ENCODE data around the gene AMELX. TPM values are rescaled to one million over a fixed set of nuclear protein-coding genes. Genes with fewer than 3 reads are reported as not detected.

The AMELX gene
- total RNA-seq, 1 experiment from 2014 or later = not detected

DNA sequence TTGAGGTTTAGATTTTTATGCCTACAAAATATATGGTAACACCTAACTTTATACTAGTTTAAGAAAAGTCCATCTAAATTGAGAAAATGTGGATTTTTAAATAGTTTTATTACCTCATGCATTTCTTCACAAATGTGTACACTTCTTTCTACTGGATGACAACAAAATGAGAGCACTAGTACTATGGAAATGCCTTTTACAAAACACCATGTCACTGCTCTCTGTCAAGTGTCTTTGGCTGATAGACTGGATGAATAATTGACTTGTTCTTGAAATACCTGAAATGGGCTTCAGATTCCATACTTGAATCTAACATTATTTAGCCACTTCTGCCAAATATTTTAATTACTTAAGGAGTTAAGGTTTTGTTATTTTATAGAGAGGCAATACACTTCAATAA lies 49.5 kb downstream of the AMELX start:
- BruUV-seq (replicated peaks) = no TSS peak
- H3K36me3 ChIP-seq (ENCODE audit: control insufficient read depth, insufficient read depth, low read length) = no peaks in the 10 kb centered on the region
- H3K4me1 ChIP-seq (ENCODE audit: control insufficient read depth, insufficient read depth, low read length) = no peaks in the 10 kb centered on the region
- DNase-seq (ENCODE audit: low read depth, low spot score) (no peak), ATAC-seq (no peak)
- no peaks in the 10 kb centered on the region for H3K9me3 ChIP-seq (ENCODE audit: control insufficient read depth, insufficient read depth, low read depth, low read length)
- ChIA-PET CTCF (no interaction called here), POLR2A (no interaction called here)
- intact Hi-C loops (cut with micrococcal nuclease; ENCODE audit: unreplicated experiment) = no loop called here
- H3K27me3 ChIP-seq (ENCODE audit: control insufficient read depth, insufficient read depth, low read length) = no peaks in the 10 kb centered on the region
- H3K27ac ChIP-seq (ENCODE audit: low read length) = no peak overlapping the region
- in situ Hi-C loops (cut with HindIII; ENCODE audit: low pct_unique_long_range_greater_than_20kb, low sequenced_read_pairs) = no loop called here
- TF ChIP-seq, protein P1, sequence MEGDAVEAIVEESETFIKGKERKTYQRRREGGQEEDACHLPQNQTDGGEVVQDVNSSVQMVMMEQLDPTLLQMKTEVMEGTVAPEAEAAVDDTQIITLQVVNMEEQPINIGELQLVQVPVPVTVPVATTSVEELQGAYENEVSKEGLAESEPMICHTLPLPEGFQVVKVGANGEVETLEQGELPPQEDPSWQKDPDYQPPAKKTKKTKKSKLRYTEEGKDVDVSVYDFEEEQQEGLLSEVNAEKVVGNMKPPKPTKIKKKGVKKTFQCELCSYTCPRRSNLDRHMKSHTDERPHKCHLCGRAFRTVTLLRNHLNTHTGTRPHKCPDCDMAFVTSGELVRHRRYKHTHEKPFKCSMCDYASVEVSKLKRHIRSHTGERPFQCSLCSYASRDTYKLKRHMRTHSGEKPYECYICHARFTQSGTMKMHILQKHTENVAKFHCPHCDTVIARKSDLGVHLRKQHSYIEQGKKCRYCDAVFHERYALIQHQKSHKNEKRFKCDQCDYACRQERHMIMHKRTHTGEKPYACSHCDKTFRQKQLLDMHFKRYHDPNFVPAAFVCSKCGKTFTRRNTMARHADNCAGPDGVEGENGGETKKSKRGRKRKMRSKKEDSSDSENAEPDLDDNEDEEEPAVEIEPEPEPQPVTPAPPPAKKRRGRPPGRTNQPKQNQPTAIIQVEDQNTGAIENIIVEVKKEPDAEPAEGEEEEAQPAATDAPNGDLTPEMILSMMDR (IDR thresholded peaks at IDR 0.05) = no peak
- TF ChIP-seq, protein P2, sequence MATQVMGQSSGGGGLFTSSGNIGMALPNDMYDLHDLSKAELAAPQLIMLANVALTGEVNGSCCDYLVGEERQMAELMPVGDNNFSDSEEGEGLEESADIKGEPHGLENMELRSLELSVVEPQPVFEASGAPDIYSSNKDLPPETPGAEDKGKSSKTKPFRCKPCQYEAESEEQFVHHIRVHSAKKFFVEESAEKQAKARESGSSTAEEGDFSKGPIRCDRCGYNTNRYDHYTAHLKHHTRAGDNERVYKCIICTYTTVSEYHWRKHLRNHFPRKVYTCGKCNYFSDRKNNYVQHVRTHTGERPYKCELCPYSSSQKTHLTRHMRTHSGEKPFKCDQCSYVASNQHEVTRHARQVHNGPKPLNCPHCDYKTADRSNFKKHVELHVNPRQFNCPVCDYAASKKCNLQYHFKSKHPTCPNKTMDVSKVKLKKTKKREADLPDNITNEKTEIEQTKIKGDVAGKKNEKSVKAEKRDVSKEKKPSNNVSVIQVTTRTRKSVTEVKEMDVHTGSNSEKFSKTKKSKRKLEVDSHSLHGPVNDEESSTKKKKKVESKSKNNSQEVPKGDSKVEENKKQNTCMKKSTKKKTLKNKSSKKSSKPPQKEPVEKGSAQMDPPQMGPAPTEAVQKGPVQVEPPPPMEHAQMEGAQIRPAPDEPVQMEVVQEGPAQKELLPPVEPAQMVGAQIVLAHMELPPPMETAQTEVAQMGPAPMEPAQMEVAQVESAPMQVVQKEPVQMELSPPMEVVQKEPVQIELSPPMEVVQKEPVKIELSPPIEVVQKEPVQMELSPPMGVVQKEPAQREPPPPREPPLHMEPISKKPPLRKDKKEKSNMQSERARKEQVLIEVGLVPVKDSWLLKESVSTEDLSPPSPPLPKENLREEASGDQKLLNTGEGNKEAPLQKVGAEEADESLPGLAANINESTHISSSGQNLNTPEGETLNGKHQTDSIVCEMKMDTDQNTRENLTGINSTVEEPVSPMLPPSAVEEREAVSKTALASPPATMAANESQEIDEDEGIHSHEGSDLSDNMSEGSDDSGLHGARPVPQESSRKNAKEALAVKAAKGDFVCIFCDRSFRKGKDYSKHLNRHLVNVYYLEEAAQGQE (IDR thresholded peaks at IDR 0.05; ENCODE audit: insufficient read depth in 1 of 2, low read depth in 2 of 2, low read length in 1 of 2) = no peak
- no peak for TF ChIP-seq POLR2AphosphoS5 (IDR thresholded peaks at IDR 0.05; ENCODE audit: low read depth, low read length)
- H3K4me3 ChIP-seq (ENCODE audit: low read depth in 2 of 2, low read length in 2 of 2) = no peak overlapping the region

DNA sequence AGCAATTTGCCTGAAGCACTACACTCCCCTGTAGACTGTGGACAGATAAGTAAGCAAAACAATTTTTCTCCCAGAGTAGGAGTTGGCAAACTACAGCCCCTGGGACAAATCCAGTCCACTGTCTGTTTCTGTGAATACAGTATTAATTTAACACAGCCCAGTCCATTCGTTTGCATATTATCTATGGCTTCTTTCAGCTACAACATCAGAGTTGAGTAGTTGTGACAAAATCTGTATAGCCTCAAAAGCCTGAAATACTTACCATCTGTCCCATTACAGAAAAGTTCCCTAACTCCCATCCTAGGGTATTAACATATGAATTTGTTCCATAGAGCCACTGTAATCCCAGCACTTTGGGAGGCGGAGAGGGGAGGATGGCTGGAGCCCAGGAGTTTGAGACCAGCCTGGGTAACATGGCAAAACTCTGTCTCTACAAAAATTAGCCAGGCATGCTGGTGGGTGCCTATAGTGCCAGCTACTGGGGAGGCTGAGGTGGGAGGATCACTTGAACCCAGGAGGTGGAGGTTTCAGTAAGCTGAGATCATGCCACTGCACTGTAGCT lies 53.0 kb downstream of the AMELX start:
- no TSS peak for BruUV-seq (replicated peaks)
- H3K4me3 ChIP-seq (ENCODE audit: low read depth in 2 of 2, low read length in 2 of 2) = no peak overlapping the region
- ChIA-PET CTCF (no interaction called here), POLR2A (no interaction called here)
- no peaks in the 10 kb centered on the region for H3K4me1 ChIP-seq (ENCODE audit: control insufficient read depth, insufficient read depth, low read length)
- H3K36me3 ChIP-seq (ENCODE audit: control insufficient read depth, insufficient read depth, low read length) = no peaks in the 10 kb centered on the region
- no peak overlapping the region for H3K27ac ChIP-seq (ENCODE audit: low read length)
- no peaks in the 10 kb centered on the region for H3K9me3 ChIP-seq (ENCODE audit: control insufficient read depth, insufficient read depth, low read depth, low read length)
- DNase-seq (ENCODE audit: low read depth, low spot score) (no peak), ATAC-seq (no peak)
- H3K27me3 ChIP-seq (ENCODE audit: control insufficient read depth, insufficient read depth, low read length) = no peaks in the 10 kb centered on the region
- in situ Hi-C loops (cut with HindIII; ENCODE audit: low pct_unique_long_range_greater_than_20kb, low sequenced_read_pairs) = no loop called here
- TF ChIP-seq, protein P1 (IDR thresholded peaks at IDR 0.05) = no peak
- TF ChIP-seq SIN3A (IDR thresholded peaks at IDR 0.05; ENCODE audit: borderline replicate concordance, insufficient read depth, low read depth, low read length) = no peak
- TF ChIP-seq, protein P2 (IDR thresholded peaks at IDR 0.05; ENCODE audit: insufficient read depth in 1 of 2, low read depth in 2 of 2, low read length in 1 of 2) = no peak
- TF ChIP-seq POLR2AphosphoS5 (IDR thresholded peaks at IDR 0.05; ENCODE audit: low read depth, low read length) = no peak
- no peak for TF ChIP-seq TCF7L2 (IDR thresholded peaks at IDR 0.05; ENCODE audit: low read depth, low read length)
- intact Hi-C loops (cut with micrococcal nuclease; ENCODE audit: unreplicated experiment) = no loop called here
